Spleen (tissue), 11 donors: Measurements from ENCODE around the gene DDI1. TPM values are rescaled to one million over a fixed set of nuclear protein-coding genes. Genes with fewer than 3 reads are reported as not detected.

Experiments
- DNase-seq: peaks from one replicate; pipeline ENCODE4 v3.0.0-alpha.2; 2020
- H3K27ac ChIP-seq, 8 donors: fragments of 200-600 bp; sonication (generic) in 7 of 8; 1 replicate in 4 of 8; 2 replicates in 4 of 8; pipeline versions ENCODE4 v1.5.0 to v1.8.0; 2016 to 2021; ENCODE audit warnings: inconsistent platforms in 4 of 8, mild to moderate bottlenecking in 4 of 8, moderate library complexity in 1 of 8
- H3K27me3 ChIP-seq, 7 donors: fragments of 200-600 bp; sonication (generic) in 6 of 7; replicated peaks in 1 of 7; 1 replicate in 4 of 7; 2 replicates in 3 of 7; pipeline versions ENCODE4 v1.5.0 to v1.8.0; 2016 to 2021; ENCODE audit warnings: inconsistent platforms in 3 of 7, mild to moderate bottlenecking in 1 of 7
- H3K36me3 ChIP-seq, 6 donors: fragments of 200-600 bp; sonication (generic) in 5 of 6; 1 replicate in 4 of 6; 2 replicates in 2 of 6; pipeline versions ENCODE4 v1.5.0 to v1.8.0; 2016 to 2021; ENCODE audit warnings: inconsistent platforms in 2 of 6
- H3K4me1 ChIP-seq, 6 donors: fragments of 200-600 bp; sonication (generic) in 5 of 6; 1 replicate in 3 of 6; 2 replicates in 3 of 6; pipeline versions ENCODE4 v1.5.0 to v1.8.0; 2016 to 2021; ENCODE audit warnings: inconsistent platforms in 3 of 6
- H3K4me3 ChIP-seq, 8 donors: fragments of 200-600 bp; sonication (generic) in 7 of 8; 1 replicate in 4 of 8; 2 replicates in 4 of 8; pipeline versions ENCODE4 v1.5.0 to v1.8.0; 2016 to 2021; ENCODE audit warnings: inconsistent platforms in 4 of 8, mild to moderate bottlenecking in 4 of 8, moderate library complexity in 2 of 8
- H3K9me3 ChIP-seq, 8 donors: fragments of 200-600 bp; sonication (generic) in 7 of 8; 1 replicate in 4 of 8; 2 replicates in 4 of 8; pipeline versions ENCODE4 v1.5.0 to v1.8.0; 2016 to 2021; ENCODE audit warnings: inconsistent platforms in 4 of 8
- POLR2A ChIP-seq, 3 donors: fragments of 450-650 bp; IDR thresholded peaks; one replicate each; pipeline ENCODE4 v1.5.1; 2017; ENCODE audit warnings: antibody characterized with exemption in 3 of 3, mild to moderate bottlenecking in 1 of 3
- POLR2AphosphoS5 ChIP-seq, 3 donors: sonication (generic); formaldehyde crosslinking; IDR thresholded peaks; one replicate each; pipeline ENCODE4 v1.5.1; 2017; ENCODE audit warnings: antibody characterized with exemption in 3 of 3
- WGBS, 5 donors: extraction: QIAGEN DNeasy Blood & Tissue Kit in 3 of 5; methylation state at CpG; one replicate each; pipeline versions ENCODE4 v1.1.5 to v1.1.7; 2013 to 2018; 5-methylcytosine and 5-hydroxymethylcytosine counted together
- intact Hi-C: fragments of 100-400 bp; cut with DNase I; formaldehyde crosslinking; loops from one replicate; pipeline ENCODE4 v1.15.0; 2023; ENCODE audit warnings: low total_unique reads
- polyA plus RNA-seq, 3 donors: library from polyadenylated mRNA; stranded (reverse); fragments of 200-250 nt; gene quantifications; one replicate each; pipeline ENCODE4 v1.2.1, GENCODE V29; 2013
- total RNA-seq, 7 donors: library from RNA; depleted of rRNA in 3 of 7; stranded (reverse); fragments of >200 nt in 3 of 7; fragmentation: NEBNext Ultra II Directional in 4 of 7; extraction: Animal tissue kit (Norgen Biotek cat#: 25700) in 4 of 7; gene quantifications; one replicate each; pipeline versions ENCODE4 v1.1.0 to v1.2.1, GENCODE V29; 2016 to 2021
- TF ChIP-seq, protein P1 (sequence below), 11 experiments: fragments of 200-600 bp in 7 of 11; fragments of 450-650 bp in 4 of 11; sonication (generic) in 4 of 11; IDR thresholded peaks in 8 of 11; conservative IDR thresholded peaks in 3 of 11; 1 replicate in 7 of 11; 2 replicates in 4 of 11; pipeline versions ENCODE4 v1.4.0 to v1.8.0; 2016 to 2021; ENCODE audit warnings: antibody characterized with exemption in 11 of 11, inconsistent platforms in 4 of 11, mild to moderate bottlenecking in 1 of 11
- donor health status: healthy with polysubstance abuse.
- donor health status: DM: no; HTN: no; CAD: no; lungs with moderate emphysema.
- donor health status: DM: no; HTN: no; CAD: no.
- donor health status: Bipolar disorder and iron deficiency.
- donor health status: healthy.
- donor health status: DM: no; HTN: no; CAD: no.
- donor health status: DM: yes; HTN: yes; CAD: no.

DDI1 gene
- total and polyA plus RNA-seq, 10 donors: not detected

- Histone ChIP-seq H3K36me3 (no peaks in the 10 kb centered on the region), H3K4me1 (no peaks in the 10 kb centered on the region), H3K27ac (no peak overlapping the region), H3K4me3 (no peak overlapping the region), H3K9me3 (no peaks in the 10 kb centered on the region), H3K27me3 (no peaks in the 10 kb centered on the region)
- DNase-seq: no peak
- WGBS, 5 donors: 72 to 98% (median 73%) methylated on average over 2 of the region's 2 CpGs
- intact Hi-C loops: no loop called here
- TF ChIP-seq POLR2A (IDR thresholded peaks at IDR 0.05) (no peak), POLR2AphosphoS5 (IDR thresholded peaks at IDR 0.05) (no peak)
- TF ChIP-seq, protein P1, sequence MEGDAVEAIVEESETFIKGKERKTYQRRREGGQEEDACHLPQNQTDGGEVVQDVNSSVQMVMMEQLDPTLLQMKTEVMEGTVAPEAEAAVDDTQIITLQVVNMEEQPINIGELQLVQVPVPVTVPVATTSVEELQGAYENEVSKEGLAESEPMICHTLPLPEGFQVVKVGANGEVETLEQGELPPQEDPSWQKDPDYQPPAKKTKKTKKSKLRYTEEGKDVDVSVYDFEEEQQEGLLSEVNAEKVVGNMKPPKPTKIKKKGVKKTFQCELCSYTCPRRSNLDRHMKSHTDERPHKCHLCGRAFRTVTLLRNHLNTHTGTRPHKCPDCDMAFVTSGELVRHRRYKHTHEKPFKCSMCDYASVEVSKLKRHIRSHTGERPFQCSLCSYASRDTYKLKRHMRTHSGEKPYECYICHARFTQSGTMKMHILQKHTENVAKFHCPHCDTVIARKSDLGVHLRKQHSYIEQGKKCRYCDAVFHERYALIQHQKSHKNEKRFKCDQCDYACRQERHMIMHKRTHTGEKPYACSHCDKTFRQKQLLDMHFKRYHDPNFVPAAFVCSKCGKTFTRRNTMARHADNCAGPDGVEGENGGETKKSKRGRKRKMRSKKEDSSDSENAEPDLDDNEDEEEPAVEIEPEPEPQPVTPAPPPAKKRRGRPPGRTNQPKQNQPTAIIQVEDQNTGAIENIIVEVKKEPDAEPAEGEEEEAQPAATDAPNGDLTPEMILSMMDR (IDR thresholded peaks at IDR 0.05 in 8 of 11, conservative IDR thresholded peaks at IDR 0.05 in 3 of 11): no peak
Observed at GRCh38 chr11:104005234-104005855, 31.1 kb upstream of the DDI1 start.

DNA sequence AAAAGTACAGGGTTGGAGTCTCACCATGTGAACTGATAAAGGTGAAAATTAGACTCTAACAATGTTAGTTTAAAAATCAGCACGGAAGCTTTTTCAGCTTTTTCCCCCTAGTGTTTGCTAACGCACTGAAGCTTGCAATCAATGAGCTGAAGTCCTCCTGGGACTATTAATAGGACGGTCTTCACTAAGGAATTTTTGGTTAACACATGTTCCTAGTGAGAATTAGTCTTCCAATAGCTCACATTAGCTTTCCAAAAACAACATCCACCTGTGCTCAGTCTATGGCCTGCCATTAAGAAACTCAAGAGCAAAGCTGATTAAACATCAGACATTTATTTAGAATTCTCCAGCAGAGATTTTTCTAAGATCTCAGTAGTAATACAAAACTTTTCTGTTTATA is 26.7 kb upstream of the DDI1 start:
- intact Hi-C loops: no loop called here
- H3K4me1 ChIP-seq: no peaks in the 10 kb centered on the region
- whole genome bisulfite sequencing, 5 donors: 84 to 89% (median 87%) methylated on average over 3 of the region's 3 CpGs
- no peaks in the 10 kb centered on the region for H3K27me3 ChIP-seq
- DNase-seq: no peak
- no peak overlapping the region for H3K27ac ChIP-seq
- H3K4me3 ChIP-seq: no peak overlapping the region
- TF ChIP-seq, protein P1 (IDR thresholded peaks at IDR 0.05 in 8 of 11, conservative IDR thresholded peaks at IDR 0.05 in 3 of 11): no peak
- TF ChIP-seq POLR2A (IDR thresholded peaks at IDR 0.05): no peak
- no peaks in the 10 kb centered on the region for H3K36me3 ChIP-seq
- no peaks in the 10 kb centered on the region for H3K9me3 ChIP-seq

DNA sequence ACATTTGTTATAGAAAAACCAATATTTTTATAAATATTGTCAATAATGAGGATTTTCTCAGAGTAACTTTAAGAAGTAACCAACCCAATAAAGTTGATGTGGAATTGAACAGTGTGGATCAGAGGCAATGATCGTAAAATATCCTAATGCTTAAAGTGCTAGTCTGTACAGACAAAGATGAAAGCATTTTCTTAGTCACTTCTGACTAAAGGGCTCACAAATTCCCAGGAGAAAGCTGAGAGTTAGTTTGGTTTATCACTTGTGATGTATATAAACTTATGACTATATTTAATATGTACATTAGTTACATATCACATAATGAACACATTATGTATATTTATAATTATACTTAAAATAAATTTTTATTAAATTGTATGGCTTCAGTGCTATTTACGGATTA is 25.4 kb upstream of the DDI1 start:
- H3K4me3 ChIP-seq: no peak overlapping the region
- H3K27me3 ChIP-seq: no peaks in the 10 kb centered on the region
- DNase-seq: no peak
- H3K4me1 ChIP-seq: no peaks in the 10 kb centered on the region
- no peak overlapping the region for H3K27ac ChIP-seq
- intact Hi-C loops: no loop called here
- TF ChIP-seq POLR2A (IDR thresholded peaks at IDR 0.05): no peak
- TF ChIP-seq, protein P1 (IDR thresholded peaks at IDR 0.05 in 8 of 11, conservative IDR thresholded peaks at IDR 0.05 in 3 of 11): no peak
- WGBS, 5 donors: 67 to 91% (median 85%) methylated on average over 2 of the region's 2 CpGs
- H3K9me3 ChIP-seq: no peaks in the 10 kb centered on the region
- no peaks in the 10 kb centered on the region for H3K36me3 ChIP-seq

GRCh38 chr11:104015649-104016415 is 20.6 kb upstream of the DDI1 start:
- H3K27me3 ChIP-seq: no peaks in the 10 kb centered on the region
- H3K4me1 ChIP-seq: no peaks in the 10 kb centered on the region
- no peak for DNase-seq
- TF ChIP-seq, protein P1 (IDR thresholded peaks at IDR 0.05 in 8 of 11, conservative IDR thresholded peaks at IDR 0.05 in 3 of 11): no peak
- TF ChIP-seq POLR2A (IDR thresholded peaks at IDR 0.05) (no peak), POLR2AphosphoS5 (IDR thresholded peaks at IDR 0.05) (no peak)
- intact Hi-C loops: no loop called here
- H3K4me3 ChIP-seq: no peak overlapping the region
- H3K27ac ChIP-seq: no peak overlapping the region
- no peaks in the 10 kb centered on the region for H3K36me3 ChIP-seq
- 67 to 88% (median 79%) methylated on average over 3 of the region's 3 CpGs for WGBS, 5 donors
- H3K9me3 ChIP-seq: no peaks in the 10 kb centered on the region
